Left lobe of liver (tissue), 2 donors: Measurements from ENCODE around the gene FSCN2. TPM values are rescaled to one million over a fixed set of nuclear protein-coding genes. Genes with fewer than 3 reads are reported as not detected.

ENCODE experiments used
- ATAC-seq: fragments of 200-7000 bp; cut with Tn5 transposase; one replicate; pipeline ENCODE4 v1.9.1; 2020; ENCODE audit warnings: mild to moderate bottlenecking, moderate library complexity
- DNase-seq: peaks from one replicate; pipeline ENCODE4 v3.0.0-alpha.2; 2020; ENCODE audit warnings: low spot score
- total RNA-seq: library from RNA; stranded (reverse); gene quantifications from one replicate; pipeline ENCODE4 v1.2.1, GENCODE V29; 2021
- donor health status: DM: no; HTN: no; CAD: no; lungs with moderate emphysema.
- donor health status: DM: no; HTN: yes; CAD: no.

The FSCN2 gene
- 0.18 TPM for total RNA-seq

- DNase-seq = no peak
- ATAC-seq = peak; percentile 29
Observed at GRCh38 chr17:81527591-81528383, at the start of gene FSCN2. FSCN2 (plus strand) TSS chr17:81528377; CDS start chr17:81528532, 155 bp downstream.

DNA sequence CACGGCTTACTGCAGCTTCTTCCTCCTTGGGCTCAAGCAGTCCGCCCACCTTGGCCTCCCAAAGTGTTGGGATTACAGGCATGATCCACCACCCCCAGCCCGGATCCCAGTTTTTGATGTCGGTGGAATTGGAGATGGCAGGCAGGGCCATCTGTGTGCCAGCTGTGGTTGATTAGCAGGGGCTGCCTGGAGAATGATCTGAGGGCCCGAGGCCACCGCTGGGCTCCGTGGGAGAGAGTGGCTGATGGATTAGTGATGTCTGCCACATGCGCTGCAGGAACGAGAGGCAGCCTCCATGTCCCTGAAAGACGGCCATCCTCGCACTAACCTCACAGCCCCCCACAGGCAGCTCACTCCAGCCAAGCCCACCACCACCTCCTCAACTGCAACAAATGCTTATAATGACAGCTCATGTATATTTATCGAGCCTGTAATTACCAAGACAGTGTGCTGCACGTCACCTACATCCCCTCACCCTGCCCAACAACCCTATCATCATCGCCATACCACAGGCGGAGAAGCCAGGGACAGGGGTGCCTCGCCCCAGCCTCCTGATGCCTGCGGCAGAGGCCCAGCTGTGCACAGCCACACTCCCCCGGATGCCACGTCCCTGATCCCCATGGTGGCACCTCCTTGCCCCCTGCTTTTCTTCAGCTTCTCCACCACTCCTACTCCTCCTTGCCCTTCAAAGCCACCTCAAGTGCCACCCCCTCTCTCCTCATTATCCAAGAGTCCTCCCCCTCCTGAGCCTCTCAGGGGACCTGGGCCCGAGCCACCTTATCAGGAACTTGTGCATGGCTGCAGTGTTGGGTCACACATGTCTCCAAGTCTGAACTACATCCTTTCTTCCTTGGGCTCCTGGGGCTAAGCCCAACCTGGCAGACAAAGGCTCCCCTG, 48.8 kb upstream of the FSCN2 start:
- DNase-seq = no peak
- ATAC-seq = no peak

DNA sequence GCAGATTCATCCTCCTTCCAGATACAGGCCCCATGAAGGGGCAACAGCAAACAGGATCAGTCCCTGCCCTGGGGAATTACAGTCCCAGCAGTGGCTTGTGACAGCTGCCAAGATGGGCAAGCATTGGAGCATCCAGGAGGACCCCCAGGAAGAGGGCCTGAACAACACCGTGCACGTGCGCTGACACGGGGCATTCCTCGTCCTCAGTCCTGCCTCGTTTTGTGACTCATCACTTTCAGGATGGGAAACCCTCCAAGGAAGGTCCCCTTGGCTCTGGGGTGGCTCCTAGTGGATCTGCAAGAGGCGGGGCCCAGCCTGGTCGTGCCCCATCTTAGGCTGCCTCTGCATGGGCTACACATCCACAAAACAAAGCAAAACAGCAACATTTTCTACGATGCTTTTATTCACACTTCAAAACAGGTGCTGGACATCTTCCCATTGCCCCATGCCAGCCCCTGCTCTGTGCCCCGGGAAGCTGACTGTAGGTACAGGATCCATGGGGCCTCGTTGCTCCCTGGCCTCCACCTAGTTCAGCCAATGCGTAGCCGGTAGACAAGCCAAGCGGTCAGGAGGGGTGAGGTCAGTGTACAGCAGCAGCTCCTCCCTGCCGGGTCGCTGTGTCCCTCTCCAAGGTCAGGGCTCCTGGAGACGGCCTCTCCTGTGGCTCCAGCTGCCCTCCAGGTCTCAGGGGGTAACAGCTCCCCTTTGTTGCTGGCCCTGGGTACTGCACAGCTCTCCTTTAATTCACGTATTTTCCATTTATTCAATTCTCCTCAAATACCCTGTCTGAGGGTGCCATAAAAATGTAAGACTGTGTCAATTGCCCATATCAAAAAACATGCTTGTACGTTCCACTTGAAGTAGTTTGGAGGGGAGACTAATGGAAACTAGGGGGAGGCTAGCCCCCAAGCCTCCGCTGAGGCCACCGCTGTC, 47.8 kb upstream of the FSCN2 start:
- ATAC-seq (no peak), DNase-seq (no peak)

DNA sequence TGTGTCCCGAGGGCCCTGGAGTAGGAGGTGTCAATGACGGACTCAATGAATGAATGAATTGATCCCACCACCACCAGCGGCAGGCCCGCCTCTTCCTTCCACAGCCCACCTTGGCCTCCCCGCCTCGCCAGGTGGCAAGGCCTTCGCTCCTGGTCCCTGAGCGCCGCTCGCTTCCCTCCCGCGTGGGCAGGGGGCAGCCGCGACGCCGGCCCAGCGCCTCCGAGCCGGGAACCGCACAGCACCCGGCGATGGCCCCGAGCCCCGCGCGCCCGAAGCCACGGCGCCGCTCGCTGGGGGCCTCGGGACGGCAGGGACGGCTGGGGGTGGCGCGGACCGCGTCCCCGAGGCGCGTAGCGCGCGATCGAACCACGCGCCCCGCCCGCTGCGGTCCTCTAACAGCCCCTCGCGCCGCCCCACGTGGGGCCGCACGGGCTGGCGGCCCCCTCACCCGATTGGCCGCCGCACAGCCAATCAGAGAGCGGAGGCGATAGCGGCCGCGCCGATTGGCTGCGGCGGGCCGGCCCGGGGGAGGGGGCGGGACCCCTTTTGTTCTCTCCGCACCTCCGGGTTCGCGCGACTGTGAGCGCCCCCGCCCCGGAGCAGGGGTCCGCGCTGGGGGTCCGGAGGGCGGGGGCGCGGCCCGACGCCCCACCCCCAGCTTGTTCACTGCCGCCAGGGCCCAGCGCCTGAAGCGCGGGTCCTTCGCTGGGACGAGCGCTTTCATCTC, 46.9 kb upstream of the FSCN2 start:
- ATAC-seq (peak; percentile 35), DNase-seq (no peak)

DNA sequence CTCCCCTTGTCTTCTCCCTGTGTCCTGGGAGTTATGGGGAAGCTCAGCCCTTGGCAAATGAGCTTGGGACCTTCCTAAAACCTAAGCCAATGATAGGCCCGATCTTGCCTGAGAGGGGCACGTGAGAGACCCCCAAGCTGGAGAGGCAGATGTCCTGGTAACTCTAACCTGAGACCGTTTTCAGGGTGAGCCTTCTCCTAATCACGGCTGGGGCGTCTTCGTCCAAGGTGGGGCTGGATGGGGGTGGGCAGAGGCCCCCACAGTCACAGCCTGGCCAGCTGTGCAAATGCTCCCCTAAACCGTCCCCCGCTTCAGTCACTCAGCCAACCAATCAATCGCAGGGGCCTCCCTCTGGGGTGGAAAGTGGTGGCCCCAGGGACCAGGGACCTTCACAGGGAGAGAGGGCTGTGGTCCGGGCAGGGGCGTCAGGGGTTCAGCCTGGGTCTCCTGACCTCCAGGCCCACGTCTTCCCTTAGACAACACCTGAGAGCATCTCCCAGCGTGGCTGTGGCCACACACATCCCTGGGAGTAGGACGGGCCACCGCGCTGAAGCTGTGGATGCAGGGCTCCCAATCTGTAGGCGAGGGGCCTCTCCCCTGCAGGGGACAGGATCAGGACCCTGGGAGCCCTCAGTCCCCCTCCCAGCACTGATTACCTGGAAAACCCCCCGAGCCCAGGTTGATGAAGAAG, 46.2 kb upstream of the FSCN2 start:
- ATAC-seq (no peak), DNase-seq (no peak)

DNA sequence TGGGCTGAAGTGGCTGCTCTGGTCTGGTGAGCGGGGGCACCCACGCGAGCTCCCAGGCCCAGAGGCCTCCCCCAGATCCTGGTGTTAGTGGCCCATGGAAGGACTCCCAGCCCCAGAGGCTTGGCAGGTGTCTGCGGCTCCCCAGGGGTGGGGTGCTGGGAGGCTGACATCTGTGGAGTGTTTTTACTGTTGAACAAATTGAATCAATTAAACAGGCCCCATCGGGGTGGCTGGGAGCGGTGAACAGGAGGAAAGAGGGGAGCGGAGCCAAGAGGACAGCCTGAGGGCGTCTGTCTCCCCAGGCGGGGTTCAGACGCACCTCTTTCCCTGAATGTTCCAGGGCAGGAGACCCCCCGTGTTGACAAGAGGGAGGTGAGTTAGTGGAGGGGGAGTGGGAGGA, 45.5 kb upstream of the FSCN2 start:
- no peak for ATAC-seq
- DNase-seq = no peak

- DNase-seq (no peak), ATAC-seq (no peak)
Observed at GRCh38 chr17:81483085-81483861, 44.9 kb upstream of the FSCN2 start.

GRCh38 chr17:81483862-81484194, 44.3 kb upstream of the FSCN2 start:
- ATAC-seq (no peak), DNase-seq (no peak)

GRCh38 chr17:81484195-81484979, 43.8 kb upstream of the FSCN2 start:
- DNase-seq (peak; percentile 89), ATAC-seq (peak; percentile 93)

DNA sequence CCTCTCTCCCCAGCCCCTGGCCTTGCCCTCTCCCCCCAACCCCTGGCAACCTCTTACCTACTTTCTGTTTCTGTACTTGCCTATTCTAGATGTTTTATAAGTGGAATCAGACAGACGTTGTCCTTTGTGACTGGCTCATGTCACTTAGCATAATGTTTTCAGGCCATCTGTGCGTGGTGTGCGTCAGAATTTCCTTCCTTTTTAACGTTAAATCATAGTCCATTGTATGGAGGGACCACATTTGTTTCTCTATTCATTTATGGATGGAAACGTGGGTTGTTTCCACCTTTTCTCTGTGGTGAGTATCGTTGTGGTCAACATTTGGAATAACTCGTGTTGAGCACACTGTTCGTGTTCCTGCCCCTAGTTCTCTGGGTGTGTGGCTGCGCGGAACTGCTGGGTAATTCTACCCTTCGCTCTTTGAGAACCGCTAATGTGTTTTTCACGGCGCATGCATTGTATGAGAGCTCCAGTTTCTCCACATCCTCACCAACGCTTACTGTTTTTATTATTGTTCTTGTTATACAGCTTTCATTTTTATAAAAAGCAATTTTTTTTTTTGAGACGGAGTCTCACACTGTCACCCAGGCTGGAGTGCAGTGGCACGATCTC, 41.9 kb upstream of the FSCN2 start:
- ATAC-seq (no peak), DNase-seq (no peak)

GRCh38 chr17:81487089-81487486, 41.1 kb upstream of the FSCN2 start:
- no peak for DNase-seq
- ATAC-seq = no peak

GRCh38 chr17:81487487-81488275, 40.5 kb upstream of the FSCN2 start:
- peak; percentile 79 for ATAC-seq

DNA sequence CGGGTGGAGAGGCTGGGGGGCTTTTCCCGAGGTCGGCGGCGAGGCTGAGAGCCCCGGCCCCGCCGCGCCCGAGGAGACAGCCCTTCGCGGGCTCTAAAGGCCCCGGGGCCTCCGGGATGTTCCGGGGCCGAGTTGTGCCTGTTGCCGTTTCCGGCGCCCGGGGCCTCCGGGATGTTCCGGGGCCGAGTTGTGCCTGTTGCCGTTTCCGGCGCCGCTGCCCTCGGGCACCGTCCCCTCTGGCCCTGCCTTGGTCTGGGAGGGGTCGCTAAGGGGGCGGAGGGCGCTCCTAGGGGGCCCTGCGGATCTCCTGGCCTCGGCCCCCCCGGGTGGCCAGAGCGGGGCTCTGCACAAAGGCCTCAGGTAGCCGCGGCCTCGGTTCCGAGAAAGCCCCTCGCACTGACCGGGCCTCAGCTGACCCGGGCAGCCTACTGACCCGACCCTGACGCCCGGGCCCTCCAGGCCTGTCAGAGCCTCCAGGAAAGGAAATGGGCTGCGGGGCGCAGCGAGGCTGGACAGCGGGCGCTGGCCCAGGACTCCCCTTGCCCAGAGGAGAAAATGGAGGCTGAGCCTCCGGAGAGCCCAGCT, 39.8 kb upstream of the FSCN2 start:
- DNase-seq (no peak), ATAC-seq (peak; percentile 1)

More at GRCh38 chr17:81487487-81488275, 40.5 kb upstream of the FSCN2 start:
- DNase-seq = peak; percentile 77

- no peak for ATAC-seq
Observed at GRCh38 chr17:81489012-81489997, 38.9 kb upstream of the FSCN2 start.

More at GRCh38 chr17:81489012-81489997, 38.9 kb upstream of the FSCN2 start:
- no peak for DNase-seq
